NB4 (cell line): ENCODE data around the gene CREBRF.

Experiments
- DNase-seq: peaks from one replicate; pipeline ENCODE4 v3.0.0; 2010; ENCODE audit warnings: low read depth
- H3K4me3 ChIP-seq: one replicate; pipeline ENCODE4 v1.5.1; 2011; ENCODE audit warnings: mild to moderate bottlenecking, low read depth, low read length, moderate library complexity
- CTCF ChIP-seq: IDR thresholded peaks from one replicate; pipeline ENCODE4 v1.5.1; 2012; ENCODE audit warnings: low read depth, low read length
- MAX ChIP-seq: IDR thresholded peaks from 2 replicates; pipeline ENCODE4 v1.6.1; 2011; ENCODE audit warnings: low read depth, low read length
- MYC ChIP-seq: IDR thresholded peaks from 2 replicates; pipeline ENCODE4 v1.6.1; 2011; ENCODE audit warnings: low read depth, low read length
- POLR2A ChIP-seq: IDR thresholded peaks from 2 replicates; pipeline ENCODE4 v1.6.1; 2011; ENCODE audit warnings: mild to moderate bottlenecking; ENCODE audit not compliant: insufficient read length; ENCODE audit errors: extremely low read depth

CREBRF gene

GRCh38 chr5:173089581-173089980 is 33.4 kb downstream of the CREBRF start:
- TF ChIP-seq POLR2A = no peak
- TF ChIP-seq MAX = no peak
- TF ChIP-seq MYC = no peak
- TF ChIP-seq CTCF = no peak
- no peak overlapping the region for H3K4me3 ChIP-seq
- DNase-seq = no peak

- DNase-seq = no peak
- TF ChIP-seq POLR2A = no peak
- H3K4me3 ChIP-seq = no peak overlapping the region
Observed at GRCh38 chr5:173090639-173091038, 34.5 kb downstream of the CREBRF start.

GRCh38 chr5:173091981-173092380 is 35.8 kb downstream of the CREBRF start:
- DNase-seq = no peak
- TF ChIP-seq MYC (no peak), POLR2A (no peak), MAX (no peak), CTCF (no peak)

GRCh38 chr5:173093606-173094005 is 37.5 kb downstream of the CREBRF start:
- TF ChIP-seq MAX (no peak), CTCF (no peak), POLR2A (no peak), MYC (no peak)

More at GRCh38 chr5:173091981-173092380, 35.8 kb downstream of the CREBRF start:
- H3K4me3 ChIP-seq = no peak overlapping the region

GRCh38 chr5:173094012-173094661 is 38.0 kb downstream of the CREBRF start:
- H3K4me3 ChIP-seq = no peak overlapping the region
- no peak for DNase-seq
- no peak for TF ChIP-seq MAX
- TF ChIP-seq MYC = no peak
- TF ChIP-seq POLR2A = no peak

More at GRCh38 chr5:173093606-173094005, 37.5 kb downstream of the CREBRF start:
- no peak overlapping the region for H3K4me3 ChIP-seq
- no peak for DNase-seq

GRCh38 chr5:173098787-173099186 is 42.6 kb downstream of the CREBRF start:
- TF ChIP-seq MAX = no peak
- no peak for TF ChIP-seq POLR2A
- TF ChIP-seq CTCF = no peak
- TF ChIP-seq MYC = no peak
- DNase-seq = no peak
- no peak overlapping the region for H3K4me3 ChIP-seq
